IMR-90 (cell line): ENCODE results near the gene ACACA. TPM values are rescaled to one million over a fixed set of nuclear protein-coding genes. Genes with fewer than 3 reads are reported as not detected.

Source experiments
- ATAC-seq: fragments of 200-7000 bp; cut with Tn5 transposase; 2 replicates; pipeline ENCODE4 v1.9.1; 2020; ENCODE audit warnings: low read depth, mild to moderate bottlenecking, moderate library complexity
- BruUV-seq: library from RNA; stranded (reverse); fragments of 400-500 nt; replicated peaks from 2 replicates; lab custom pipeline; 2021; lab: Mats Ljungman, UMichigan
- CTCF ChIA-PET: fragments of 300-600 bp; formaldehyde crosslinking; extraction: SDS; loops from one replicate; lab custom pipeline; 2021; ENCODE audit warnings: antibody characterized with exemption; lab: Yijun Ruan, JAX
- POLR2A ChIA-PET: fragments of 300-600 bp; sonication (Branson Sonifier 250); formaldehyde crosslinking; loops from one replicate; lab custom pipeline; 2022; ENCODE audit warnings: antibody characterized with exemption; ENCODE audit not compliant: unreplicated experiment; lab: Charles Lee
- DNase-seq: peaks from one replicate; pipeline ENCODE4 v3.0.0; 2013
- H2AFZ ChIP-seq: replicated peaks from 2 replicates; pipeline ENCODE3; 2013; ENCODE audit warnings: low read length, mild to moderate bottlenecking; ENCODE audit not compliant: poor library complexity
- H2AK5ac ChIP-seq: 2 replicates; pipeline ENCODE4 v1.6.1; 2013; ENCODE audit warnings: low read depth, low read length, inconsistent platforms
- H2AK9ac ChIP-seq: replicated peaks from 2 replicates; pipeline ENCODE3; 2013; ENCODE audit warnings: mild to moderate bottlenecking, low read depth, low read length, moderate library complexity; ENCODE audit not compliant: poor library complexity
- H2BK120ac ChIP-seq: 2 replicates; pipeline ENCODE4 v1.6.1; 2013; ENCODE audit warnings: low read depth, low read length, inconsistent platforms
- H2BK15ac ChIP-seq: 3 replicates; pipeline ENCODE4 v1.6.1; 2013; ENCODE audit warnings: low read depth, low read length, inconsistent platforms
- H2BK20ac ChIP-seq: 2 replicates; pipeline ENCODE4 v1.6.1; 2013; ENCODE audit warnings: low read depth, mild to moderate bottlenecking, inconsistent platforms, low read length, moderate library complexity
- H2BK5ac ChIP-seq: 2 replicates; pipeline ENCODE4 v1.6.1; 2013; ENCODE audit warnings: mild to moderate bottlenecking, low read depth, low read length, inconsistent platforms; ENCODE audit not compliant: poor library complexity, severe bottlenecking
- H3K14ac ChIP-seq: replicated peaks from 2 replicates; pipeline ENCODE4 v1.6.1; 2013; ENCODE audit warnings: low read depth, low read length, inconsistent platforms
- H3K18ac ChIP-seq: 2 replicates; pipeline ENCODE4 v1.6.1; 2013; ENCODE audit warnings: low read depth, low read length, control low read depth
- H3K23ac ChIP-seq: 2 replicates; pipeline ENCODE4 v1.6.1; 2013; ENCODE audit warnings: low read depth, low read length, inconsistent platforms
- H3K27ac ChIP-seq: 2 replicates; pipeline ENCODE4 v1.5.1; 2013; ENCODE audit warnings: mild to moderate bottlenecking, control low read depth, low read length; ENCODE audit not compliant: insufficient read depth
- H3K27me3 ChIP-seq: 2 replicates; pipeline ENCODE4 v1.6.1; 2013; ENCODE audit warnings: low read length; ENCODE audit not compliant: control insufficient read depth, insufficient read depth
- H3K36me3 ChIP-seq: 2 replicates; pipeline ENCODE4 v1.6.1; 2013; ENCODE audit warnings: low read length, mixed read lengths; ENCODE audit not compliant: control insufficient read depth, insufficient read depth
- H3K4ac ChIP-seq: 2 replicates; pipeline ENCODE4 v1.6.1; 2013; ENCODE audit warnings: low read depth, low read length, inconsistent platforms
- H3K4me1 ChIP-seq: 2 replicates; pipeline ENCODE4 v1.6.1; 2013; ENCODE audit warnings: low read length, mixed read lengths; ENCODE audit not compliant: control insufficient read depth, insufficient read depth
- H3K4me2 ChIP-seq: 2 replicates; pipeline ENCODE4 v1.6.1; 2013; ENCODE audit warnings: low read depth, mild to moderate bottlenecking, control low read depth, low read length, moderate library complexity
- H3K4me3 ChIP-seq: 2 replicates; pipeline ENCODE4 v1.5.1; 2013; ENCODE audit warnings: low read depth, mild to moderate bottlenecking, control low read depth, low read length, moderate library complexity; ENCODE audit not compliant: insufficient read depth
- H3K56ac ChIP-seq: 2 replicates; pipeline ENCODE4 v1.6.1; 2013; ENCODE audit warnings: low read length, inconsistent platforms; ENCODE audit not compliant: insufficient read depth; ENCODE audit errors: extremely low read depth
- H3K79me1 ChIP-seq, 2 experiments: 2 replicates each; pipeline ENCODE4 v1.6.1; 2013; ENCODE audit warnings: low read length in 2 of 2, inconsistent platforms in 1 of 2, low read depth in 1 of 2
- H3K9ac ChIP-seq: 2 replicates; pipeline ENCODE4 v1.6.1; 2013; ENCODE audit warnings: low read depth, low read length, control low read depth
- H3K9me1 ChIP-seq: 2 replicates; pipeline ENCODE4 v1.6.1; 2013; ENCODE audit warnings: low read length, inconsistent platforms; ENCODE audit not compliant: insufficient read depth
- H3K9me3 ChIP-seq: 2 replicates; pipeline ENCODE4 v1.6.1; 2013; ENCODE audit warnings: low read length; ENCODE audit not compliant: control insufficient read depth, insufficient read depth
- H4K20me1 ChIP-seq: 2 replicates; pipeline ENCODE4 v1.6.1; 2013; ENCODE audit warnings: low read length, inconsistent platforms; ENCODE audit not compliant: insufficient read depth
- H4K5ac ChIP-seq: 2 replicates; pipeline ENCODE4 v1.6.1; 2013; ENCODE audit warnings: mild to moderate bottlenecking, low read depth, low read length, control low read depth
- H4K8ac ChIP-seq, 2 experiments: 2 replicates each; pipeline ENCODE4 v1.6.1; 2013; ENCODE audit warnings: low read depth in 2 of 2, low read length in 2 of 2, control low read depth in 1 of 2, inconsistent platforms in 1 of 2
- H4K91ac ChIP-seq: 2 replicates; pipeline ENCODE4 v1.6.1; 2013; ENCODE audit warnings: low read depth, low read length, inconsistent platforms; ENCODE audit not compliant: insufficient read depth
- CEBPB ChIP-seq: IDR thresholded peaks from 2 replicates; pipeline ENCODE4 v1.6.1; 2012; ENCODE audit warnings: low read depth, low read length, improper control_type of control experiment
- ELK1 ChIP-seq: fragments of 150-350 bp; IDR thresholded peaks from 2 replicates; pipeline ENCODE4 v1.6.1; 2016; ENCODE audit warnings: low read depth, mild to moderate bottlenecking, low read length, moderate library complexity, borderline replicate concordance
- MAFK ChIP-seq: IDR thresholded peaks from 2 replicates; pipeline ENCODE4 v1.6.1; 2012; ENCODE audit warnings: low read depth, low read length, improper control_type of control experiment
- MAZ ChIP-seq: IDR thresholded peaks from 2 replicates; pipeline ENCODE4 v1.6.1; 2012; ENCODE audit warnings: low read depth, mild to moderate bottlenecking, low read length, improper control_type of control experiment, moderate library complexity, borderline replicate concordance
- RAD21 ChIP-seq: IDR thresholded peaks from 2 replicates; pipeline ENCODE4 v1.6.1; 2012; ENCODE audit warnings: low read length, improper control_type of control experiment
- RFX5 ChIP-seq: IDR thresholded peaks from 2 replicates; pipeline ENCODE4 v1.8.0; 2012; ENCODE audit warnings: low read depth, mild to moderate bottlenecking, low read length, moderate library complexity
- USF2 ChIP-seq: fragments of 150-350 bp; IDR thresholded peaks from 2 replicates; pipeline ENCODE4 v1.6.1; 2017; ENCODE audit warnings: mild to moderate bottlenecking, antibody characterized with exemption, low read length, low read depth
- WGBS, 2 experiments: methylation state at CpG; one replicate each; pipeline versions ENCODE4 v1.1.5 to v1.1.7; 2013; ENCODE audit warnings: missing lambda C conversion rate in 2 of 2; ENCODE audit not compliant: insufficient read length in 1 of 2; ENCODE audit errors: extremely low coverage in 2 of 2; 5-methylcytosine and 5-hydroxymethylcytosine counted together
- dilution Hi-C: fragments of 300-500 bp; cut with HindIII; formaldehyde crosslinking; loops from one replicate; pipeline ENCODE4 v1.14.3; 2018; ENCODE audit warnings: low sequenced_read_pairs; ENCODE audit not compliant: unreplicated experiment
- in situ Hi-C: fragments of 300-500 bp; cut with MboI; formaldehyde crosslinking; loops from 3 replicates; pipeline ENCODE4 v1.14.3; 2019; ENCODE audit warnings: low sequenced_read_pairs, inconsistent platforms, mixed read lengths
- intact Hi-C: fragments of 100-400 bp; cut with micrococcal nuclease; formaldehyde crosslinking; loops from 2 replicates; pipeline ENCODE4 v1.10.0; 2022
- polyA plus RNA-seq, 3 experiments: library from polyadenylated mRNA; depleted of rRNA; stranded (reverse); fragments of >200 nt; gene quantifications; 2 replicates each; pipeline ENCODE4 v1.2.3, GENCODE V29; 2012; ENCODE audit warnings: low replicate concordance in 1 of 3
- total RNA-seq: library from RNA; depleted of rRNA; stranded (reverse); fragments of >200 nt; gene quantifications from 2 replicates; pipeline ENCODE4 v1.2.3, GENCODE V29; 2012

ACACA gene
- total and polyA plus RNA-seq, 2 of the 4 experiments (the other 2 are of a cell fraction), result 21.3 to 39.1 TPM

GRCh38 chr17:37110746-37111145 lies 295.9 kb downstream of the ACACA start:
- H3K14ac ChIP-seq, result no peak overlapping the region
- no peak overlapping the region for H2AK5ac ChIP-seq
- intact Hi-C loops (no loop called here), dilution Hi-C loops (no loop called here), in situ Hi-C loops (no loop called here)
- no peaks in the 10 kb centered on the region for H3K27me3 ChIP-seq
- H2AK9ac ChIP-seq, result no peak overlapping the region
- no peak overlapping the region for H3K9ac ChIP-seq
- BruUV-seq, result no TSS peak
- no peak overlapping the region for H2AFZ ChIP-seq
- peaks cover 8% of the 10 kb centered on the region for H3K4me1 ChIP-seq
- no peak overlapping the region for H2BK120ac ChIP-seq
- H3K27ac ChIP-seq, result no peak overlapping the region
- H3K4ac ChIP-seq, result no peak overlapping the region
- no peak overlapping the region for H4K8ac ChIP-seq
- no peak overlapping the region for H3K4me3 ChIP-seq
- H3K9me1 ChIP-seq, result no peaks in the 10 kb centered on the region
- H4K91ac ChIP-seq, result no peak overlapping the region
- no peaks in the 10 kb centered on the region for H3K9me3 ChIP-seq
- no peaks in the 10 kb centered on the region for H3K79me1 ChIP-seq
- ChIA-PET POLR2A (no interaction called here), CTCF (interaction anchor here (1.2 to 1.5 kb wide), 2 partner anchors 129 to 481 kb away, joined by 3 to 5 read pairs; no protein-coding TSS in a partner anchor)
- no peak overlapping the region for H4K5ac ChIP-seq
- H4K20me1 ChIP-seq, result no peaks in the 10 kb centered on the region
- H3K23ac ChIP-seq, result no peak overlapping the region
- ATAC-seq (no peak), DNase-seq (no peak)
- no peak overlapping the region for H2BK5ac ChIP-seq
- H2BK15ac ChIP-seq, result no peak overlapping the region
- no peak overlapping the region for H3K56ac ChIP-seq
- TF ChIP-seq RAD21 (no peak), CEBPB (no peak), MAZ (no peak), USF2 (no peak), MAFK (no peak), RFX5 (no peak), ELK1 (no peak)
- H3K18ac ChIP-seq, result no peak overlapping the region
- no peak overlapping the region for H3K4me2 ChIP-seq
- 100% methylated on average over 1 of the region's 4 CpGs; no CpG with 5 or more reads in 1 of the 2 experiments for WGBS, 2 experiments
- peaks cover 9% of the 10 kb centered on the region for H3K36me3 ChIP-seq
- H2BK20ac ChIP-seq, result no peak overlapping the region
